Measurements from ENCODE around the gene NCSTN. TPM values are rescaled to one million over a fixed set of nuclear protein-coding genes. Genes with fewer than 3 reads are reported as not detected.
A peak's percentile ranks its signal among the peaks of the same experiment; 100 is the strongest.

Gene NCSTN
- total RNA-seq, 4 donors from 2014 or later, result 30.6 to 101 (median 67.3) TPM

- 63 to 71% methylated on average over 3 of the region's 3 CpGs for WGBS, 2 donors (ENCODE audit: low coverage in 1 of 2)
- intact Hi-C loops (cut with DNase I; ENCODE audit: low total_unique reads), result no loop called here
- in situ Hi-C loops (cut with MboI; ENCODE audit: low pct_ligation_motif_present in 1 of 4, low pct_unique_long_range_greater_than_20kb in 1 of 4, low sequenced_read_pairs in 3 of 4), result no loop called here
- Histone ChIP-seq H3K4me3 (peak overlapping the region in 3 of 4 donors; percentile 73 to 97 (median 96)), H3K27ac (peak overlapping the region in 1 of 4 donors; percentile 97), H3K36me3 (peaks cover 0 to 13% (median 5%) of the 10 kb centered on the region in 4 donors), H3K4me1 (peaks cover 7 to 33% (median 20%) of the 10 kb centered on the region in 4 donors), H3K27me3 (no peaks in the 10 kb centered on the region), H3K9me3 (no peaks in the 10 kb centered on the region)
- no peak for DNase-seq
- TF ChIP-seq, protein P1, sequence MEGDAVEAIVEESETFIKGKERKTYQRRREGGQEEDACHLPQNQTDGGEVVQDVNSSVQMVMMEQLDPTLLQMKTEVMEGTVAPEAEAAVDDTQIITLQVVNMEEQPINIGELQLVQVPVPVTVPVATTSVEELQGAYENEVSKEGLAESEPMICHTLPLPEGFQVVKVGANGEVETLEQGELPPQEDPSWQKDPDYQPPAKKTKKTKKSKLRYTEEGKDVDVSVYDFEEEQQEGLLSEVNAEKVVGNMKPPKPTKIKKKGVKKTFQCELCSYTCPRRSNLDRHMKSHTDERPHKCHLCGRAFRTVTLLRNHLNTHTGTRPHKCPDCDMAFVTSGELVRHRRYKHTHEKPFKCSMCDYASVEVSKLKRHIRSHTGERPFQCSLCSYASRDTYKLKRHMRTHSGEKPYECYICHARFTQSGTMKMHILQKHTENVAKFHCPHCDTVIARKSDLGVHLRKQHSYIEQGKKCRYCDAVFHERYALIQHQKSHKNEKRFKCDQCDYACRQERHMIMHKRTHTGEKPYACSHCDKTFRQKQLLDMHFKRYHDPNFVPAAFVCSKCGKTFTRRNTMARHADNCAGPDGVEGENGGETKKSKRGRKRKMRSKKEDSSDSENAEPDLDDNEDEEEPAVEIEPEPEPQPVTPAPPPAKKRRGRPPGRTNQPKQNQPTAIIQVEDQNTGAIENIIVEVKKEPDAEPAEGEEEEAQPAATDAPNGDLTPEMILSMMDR (IDR thresholded peaks at IDR 0.05), result no peak
- TF ChIP-seq POLR2AphosphoS5 (IDR thresholded peaks at IDR 0.05) (no peak), EP300 (IDR thresholded peaks at IDR 0.05; ENCODE audit: low read depth) (no peak), POLR2A (IDR thresholded peaks at IDR 0.05) (no peak)
These were observed 1.1 kb downstream of the NCSTN start for GRCh38 chr1:160344241-160344640.

DNA sequence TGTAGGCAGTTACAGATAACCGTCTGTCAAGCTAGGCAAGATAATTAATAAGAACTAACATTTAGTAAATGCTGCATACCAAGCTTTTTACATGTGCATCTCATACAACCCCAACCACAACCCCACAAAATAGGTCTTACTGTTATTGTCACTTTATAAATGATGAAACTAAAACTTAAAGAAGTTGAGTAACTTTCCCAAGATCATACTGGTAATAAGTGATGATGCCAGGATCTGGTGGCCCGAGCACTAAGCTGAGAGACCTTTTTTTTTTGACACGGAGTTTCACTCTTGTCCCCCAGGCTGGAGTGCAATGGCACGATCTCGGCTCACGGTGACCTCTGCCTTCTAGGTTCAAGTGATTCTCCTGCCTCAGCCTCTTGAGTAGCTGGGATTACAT lies 1.8 kb downstream of the NCSTN start:
- peaks cover 7 to 33% (median 20%) of the 10 kb centered on the region in 4 donors for H3K4me1 ChIP-seq
- no peaks in the 10 kb centered on the region for H3K27me3 ChIP-seq
- no peak overlapping the region for H3K4me3 ChIP-seq
- intact Hi-C loops (cut with DNase I; ENCODE audit: low total_unique reads), result no loop called here
- H3K9me3 ChIP-seq, result no peaks in the 10 kb centered on the region
- DNase-seq, result no peak
- peaks cover 0 to 12% (median 5%) of the 10 kb centered on the region in 4 donors for H3K36me3 ChIP-seq
- in situ Hi-C loops (cut with MboI; ENCODE audit: low pct_ligation_motif_present in 1 of 4, low pct_unique_long_range_greater_than_20kb in 1 of 4, low sequenced_read_pairs in 3 of 4), result no loop called here
- TF ChIP-seq POLR2A (IDR thresholded peaks at IDR 0.05), result no peak
- TF ChIP-seq, protein P1 (IDR thresholded peaks at IDR 0.05), result no peak
- TF ChIP-seq EP300 (IDR thresholded peaks at IDR 0.05; ENCODE audit: low read depth), result no peak
- TF ChIP-seq POLR2AphosphoS5 (IDR thresholded peaks at IDR 0.05), result no peak
- WGBS, 2 donors (ENCODE audit: low coverage in 1 of 2), result 78 to 97% methylated on average over 1 to 6 of the region's 6 CpGs
- H3K27ac ChIP-seq, result no peak overlapping the region

DNA sequence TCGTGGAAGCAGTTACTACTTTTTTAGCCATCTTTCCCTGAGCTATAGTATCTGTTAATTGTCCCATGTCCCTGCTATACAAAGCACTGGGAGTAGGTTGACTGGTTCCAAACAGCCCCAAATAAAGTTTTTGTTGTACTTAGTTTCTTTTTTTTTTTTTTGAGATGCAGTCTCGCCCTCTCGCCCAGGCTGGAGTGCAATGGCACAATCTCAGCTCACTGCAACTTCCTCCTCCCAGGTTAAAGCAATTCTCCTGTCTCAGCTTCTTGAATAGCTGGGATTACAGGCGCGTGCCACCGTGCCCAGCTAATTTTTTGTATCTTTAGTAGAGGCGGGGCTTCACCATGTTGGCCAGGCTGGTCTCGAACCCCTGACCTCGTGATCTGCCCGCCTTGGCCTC lies 3.3 kb downstream of the NCSTN start:
- TF ChIP-seq, protein P1 (IDR thresholded peaks at IDR 0.05), result no peak
- TF ChIP-seq POLR2AphosphoS5 (IDR thresholded peaks at IDR 0.05) (no peak), EP300 (IDR thresholded peaks at IDR 0.05; ENCODE audit: low read depth) (no peak), POLR2A (IDR thresholded peaks at IDR 0.05) (no peak)
- H3K9me3 ChIP-seq, result no peaks in the 10 kb centered on the region
- DNase-seq, result no peak
- intact Hi-C loops (cut with DNase I; ENCODE audit: low total_unique reads) (no loop called here), in situ Hi-C loops (cut with MboI; ENCODE audit: low pct_ligation_motif_present in 1 of 4, low pct_unique_long_range_greater_than_20kb in 1 of 4, low sequenced_read_pairs in 3 of 4) (no loop called here)
- H3K36me3 ChIP-seq, result peaks cover 0 to 26% (median 13%) of the 10 kb centered on the region in 4 donors
- H3K4me3 ChIP-seq, result no peak overlapping the region
- peaks cover 2 to 22% (median 13%) of the 10 kb centered on the region in 4 donors for H3K4me1 ChIP-seq
- H3K27me3 ChIP-seq, result no peaks in the 10 kb centered on the region
- peak overlapping the region in 1 of 4 donors; percentile 29 for H3K27ac ChIP-seq
- WGBS, 2 donors (ENCODE audit: low coverage in 1 of 2), result 88 to 100% methylated on average over 7 to 10 of the region's 10 CpGs

DNA sequence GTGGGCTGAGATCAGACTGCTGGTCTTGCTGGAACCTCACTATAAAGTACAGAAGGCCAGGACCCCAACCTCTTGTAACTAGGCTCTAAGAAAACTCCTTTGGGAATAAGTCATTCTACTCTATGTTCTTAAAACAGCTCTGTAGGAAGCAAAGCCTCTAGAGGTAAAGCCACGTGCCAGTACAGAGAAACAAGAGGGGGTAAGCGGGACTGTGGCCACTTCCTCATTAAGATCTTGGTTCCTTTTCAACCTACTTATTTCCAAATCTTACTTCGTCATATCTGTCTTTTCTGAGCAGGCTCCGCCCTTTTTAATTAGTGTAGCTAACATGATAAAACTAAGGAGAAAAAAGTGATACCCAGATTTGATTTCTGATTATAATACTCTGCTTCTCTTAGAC lies 3.8 kb downstream of the NCSTN start:
- Histone ChIP-seq H3K27me3 (no peaks in the 10 kb centered on the region), H3K27ac (peak overlapping the region in 1 of 4 donors; percentile 29), H3K36me3 (peaks cover 0 to 31% (median 15%) of the 10 kb centered on the region in 4 donors), H3K9me3 (no peaks in the 10 kb centered on the region), H3K4me3 (no peak overlapping the region), H3K4me1 (peaks cover 0 to 17% (median 8%) of the 10 kb centered on the region in 4 donors)
- in situ Hi-C loops (cut with MboI; ENCODE audit: low pct_ligation_motif_present in 1 of 4, low pct_unique_long_range_greater_than_20kb in 1 of 4, low sequenced_read_pairs in 3 of 4) (no loop called here), intact Hi-C loops (cut with DNase I; ENCODE audit: low total_unique reads) (no loop called here)
- DNase-seq, result no peak
- TF ChIP-seq EP300 (IDR thresholded peaks at IDR 0.05; ENCODE audit: low read depth) (no peak), POLR2A (IDR thresholded peaks at IDR 0.05) (no peak), POLR2AphosphoS5 (IDR thresholded peaks at IDR 0.05) (no peak)
- TF ChIP-seq, protein P1 (IDR thresholded peaks at IDR 0.05), result no peak
- WGBS, 2 donors (ENCODE audit: low coverage in 1 of 2), result 50 to 58% methylated on average over 4 of the region's 4 CpGs

Data from transverse colon (tissue), 4 donors.